ENCODE data around the gene NUP85.
"Not testable (repeated sequence)": the region's sequence is repeated elsewhere in the genome, so short reads cannot be mapped to it uniquely, and the experiment has no call there.

NUP85 gene

DNA sequence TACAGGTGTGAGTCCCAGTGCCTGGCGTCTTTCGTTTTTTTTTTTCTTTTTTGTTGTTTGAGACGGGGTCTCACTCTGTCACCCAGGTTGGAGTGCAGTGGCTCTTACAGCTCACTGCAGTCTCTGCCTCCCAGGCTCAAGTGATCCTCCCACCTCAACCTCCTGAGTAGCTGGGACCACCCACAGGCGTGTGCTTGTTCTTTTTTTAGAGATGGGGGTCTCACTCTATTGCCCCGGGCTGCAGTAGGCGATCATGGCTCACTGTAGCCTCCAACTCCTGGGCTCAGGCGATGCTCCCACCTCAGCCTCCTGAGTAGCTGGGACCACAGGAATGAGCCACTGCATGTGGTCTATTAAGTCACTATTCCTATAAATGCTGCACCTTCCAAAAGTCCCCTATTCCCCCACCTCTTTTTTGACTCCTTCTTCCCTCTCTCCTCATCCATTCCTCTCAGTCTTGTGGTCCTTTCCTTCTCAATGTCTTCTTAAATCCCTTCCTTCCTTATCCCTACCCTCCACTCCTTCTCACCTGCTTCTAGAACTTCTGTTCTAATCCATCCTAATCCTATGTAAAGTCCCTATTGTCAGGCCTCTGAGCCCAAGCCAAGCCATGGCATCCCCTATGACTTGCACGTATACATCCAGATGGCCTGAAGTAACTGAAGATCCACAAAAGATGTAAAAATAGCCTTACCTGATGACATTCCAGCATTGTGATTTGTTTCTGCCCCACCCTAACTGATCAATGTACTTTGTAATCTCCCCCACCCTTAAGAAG lies 46.7 kb downstream of the NUP85 start:
- no peak for DNase-seq (ENCODE audit: extremely low read depth, low read depth)
- TF ChIP-seq, protein P1, sequence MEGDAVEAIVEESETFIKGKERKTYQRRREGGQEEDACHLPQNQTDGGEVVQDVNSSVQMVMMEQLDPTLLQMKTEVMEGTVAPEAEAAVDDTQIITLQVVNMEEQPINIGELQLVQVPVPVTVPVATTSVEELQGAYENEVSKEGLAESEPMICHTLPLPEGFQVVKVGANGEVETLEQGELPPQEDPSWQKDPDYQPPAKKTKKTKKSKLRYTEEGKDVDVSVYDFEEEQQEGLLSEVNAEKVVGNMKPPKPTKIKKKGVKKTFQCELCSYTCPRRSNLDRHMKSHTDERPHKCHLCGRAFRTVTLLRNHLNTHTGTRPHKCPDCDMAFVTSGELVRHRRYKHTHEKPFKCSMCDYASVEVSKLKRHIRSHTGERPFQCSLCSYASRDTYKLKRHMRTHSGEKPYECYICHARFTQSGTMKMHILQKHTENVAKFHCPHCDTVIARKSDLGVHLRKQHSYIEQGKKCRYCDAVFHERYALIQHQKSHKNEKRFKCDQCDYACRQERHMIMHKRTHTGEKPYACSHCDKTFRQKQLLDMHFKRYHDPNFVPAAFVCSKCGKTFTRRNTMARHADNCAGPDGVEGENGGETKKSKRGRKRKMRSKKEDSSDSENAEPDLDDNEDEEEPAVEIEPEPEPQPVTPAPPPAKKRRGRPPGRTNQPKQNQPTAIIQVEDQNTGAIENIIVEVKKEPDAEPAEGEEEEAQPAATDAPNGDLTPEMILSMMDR (IDR thresholded peaks at IDR 0.05; ENCODE audit: low read depth, low read length): no peak

- not testable (repeated sequence) for DNase-seq (ENCODE audit: extremely low read depth, low read depth)
These were observed 50.6 kb downstream of the NUP85 start for GRCh38 chr17:75255954-75256698.

GRCh38 chr17:75257228-75257627 lies 51.7 kb downstream of the NUP85 start:
- not testable (repeated sequence) for DNase-seq (ENCODE audit: extremely low read depth, low read depth)

DNA sequence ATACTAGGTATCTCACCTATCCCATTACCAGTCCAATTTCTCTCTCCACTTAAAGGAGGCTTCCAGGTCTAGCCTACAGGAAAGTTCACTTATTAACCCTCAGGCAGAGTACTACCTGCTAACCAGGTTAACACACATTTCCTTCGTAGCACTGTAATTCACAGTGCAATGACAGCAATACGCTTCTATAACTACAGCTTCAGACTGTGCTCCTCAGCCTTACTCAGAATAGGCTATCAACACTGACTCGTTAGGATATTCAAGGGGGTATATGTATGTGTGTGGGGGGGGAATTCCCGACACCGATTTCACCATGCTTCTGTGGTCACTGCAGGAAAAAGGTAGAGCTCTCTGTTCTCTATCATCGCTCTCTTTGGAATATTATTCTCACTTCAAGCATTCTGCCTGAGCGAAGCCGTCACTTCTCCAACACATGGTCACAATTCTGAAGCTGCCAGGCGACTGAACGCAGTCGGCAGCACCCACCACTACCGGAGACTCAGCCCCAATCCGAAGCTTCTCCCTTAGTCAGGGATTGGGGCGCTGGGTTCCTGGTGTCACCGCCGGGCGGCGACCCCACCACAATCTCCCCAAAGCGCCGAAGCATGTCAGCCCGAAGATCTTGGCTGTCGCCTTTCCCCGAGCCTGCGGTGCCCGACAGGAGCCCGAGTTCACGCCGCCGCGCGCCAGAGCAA lies 55.3 kb downstream of the NUP85 start:
- TF ChIP-seq, protein P1 (IDR thresholded peaks at IDR 0.05; ENCODE audit: low read depth, low read length): no peak; the same call in none of the 2 replicates
- DNase-seq (ENCODE audit: extremely low read depth, low read depth): no peak

GRCh38 chr17:75261336-75262111 lies 56.0 kb downstream of the NUP85 start, which contains the start of the genes GGA3 and MRPS7:
Gene GGA3, minus strand, starts transcription at chr17:75261606. Its CDS starts 19 bp downstream, at chr17:75261587.
Gene MRPS7, plus strand, starts transcription at chr17:75261879. Its CDS starts 22 bp downstream, at chr17:75261901.
- DNase-seq (ENCODE audit: extremely low read depth, low read depth): peak; percentile 78
- TF ChIP-seq, protein P1 (IDR thresholded peaks at IDR 0.05; ENCODE audit: low read depth, low read length): no peak

DNA sequence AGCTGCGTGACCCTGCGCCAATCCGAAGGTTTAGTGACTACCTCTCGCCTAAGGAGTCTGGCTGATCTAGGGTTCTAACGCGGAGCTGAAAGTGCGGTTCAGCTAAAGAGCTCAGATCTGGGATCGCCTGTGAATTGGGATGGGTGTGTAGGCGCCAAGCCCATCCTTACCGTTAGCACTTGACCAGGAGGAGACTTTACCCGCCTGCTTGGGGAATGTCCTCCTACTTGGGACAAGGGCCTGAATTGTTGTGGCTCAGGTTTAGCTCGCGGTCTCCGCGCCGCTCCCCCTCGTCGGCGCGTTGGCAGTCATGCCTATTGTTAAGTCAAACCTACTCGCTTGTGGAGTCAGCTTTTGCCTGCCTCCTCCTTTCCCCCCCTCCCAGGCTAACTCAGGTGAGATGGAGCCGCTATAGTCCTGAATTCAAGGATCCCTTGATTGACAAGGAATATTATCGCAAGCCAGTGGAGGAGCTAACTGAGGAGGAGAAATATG lies 56.7 kb downstream of the NUP85 start:
- DNase-seq (ENCODE audit: extremely low read depth, low read depth): no peak
- TF ChIP-seq, protein P1 (IDR thresholded peaks at IDR 0.05; ENCODE audit: low read depth, low read length): no peak

DNA sequence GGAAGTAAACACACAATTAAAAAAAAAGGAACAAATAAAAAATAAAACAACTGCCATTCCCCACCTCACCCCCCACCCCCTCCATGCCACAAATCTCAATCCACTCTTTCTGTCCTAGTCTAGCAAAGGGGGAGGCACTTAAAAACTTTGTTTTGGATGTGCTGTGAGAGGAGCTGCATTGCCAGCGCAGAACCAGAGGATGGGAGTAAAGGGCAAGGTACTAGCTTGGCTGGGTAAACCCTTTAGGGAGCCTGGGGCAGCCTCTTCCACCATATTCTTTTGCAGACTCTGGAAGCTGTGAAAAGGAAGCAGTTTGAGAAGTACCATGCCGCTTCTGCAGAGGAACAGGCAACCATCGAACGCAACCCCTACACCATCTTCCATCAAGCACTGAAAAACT lies 57.6 kb downstream of the NUP85 start:
- no peak for DNase-seq (ENCODE audit: extremely low read depth, low read depth)

More for the DNA sequence above, 57.6 kb downstream of the NUP85 start:
- TF ChIP-seq, protein P1 (IDR thresholded peaks at IDR 0.05; ENCODE audit: low read depth, low read length): no peak

All from AG09319 (cell line).